Left renal cortex interstitium (tissue), 4 donors: ENCODE results near the gene NR1H3. TPM values are rescaled to one million over a fixed set of nuclear protein-coding genes. Genes with fewer than 3 reads are reported as not detected.
"Not testable (repeated sequence)": the region's sequence is repeated elsewhere in the genome, so short reads cannot be mapped to it uniquely, and the experiment has no call there.

ENCODE experiments used
- DNase-seq, 4 donors: peaks; one replicate each; pipeline ENCODE4 v3.0.0-alpha.2; 2013; ENCODE audit warnings: low read depth in 4 of 4, low spot score in 2 of 4, missing footprints in 1 of 4
- polyA plus RNA-seq, 4 donors: library from polyadenylated mRNA; unstranded; fragments of 120-200 nt; gene quantifications; one replicate each; pipeline ENCODE4 v1.2.1, GENCODE V29; 2013; ENCODE audit not compliant: insufficient read length in 4 of 4

Gene NR1H3
- polyA plus RNA-seq, result 10 to 100 TPM; 39.5 to 48.7 (median 41.4) TPM

DNA sequence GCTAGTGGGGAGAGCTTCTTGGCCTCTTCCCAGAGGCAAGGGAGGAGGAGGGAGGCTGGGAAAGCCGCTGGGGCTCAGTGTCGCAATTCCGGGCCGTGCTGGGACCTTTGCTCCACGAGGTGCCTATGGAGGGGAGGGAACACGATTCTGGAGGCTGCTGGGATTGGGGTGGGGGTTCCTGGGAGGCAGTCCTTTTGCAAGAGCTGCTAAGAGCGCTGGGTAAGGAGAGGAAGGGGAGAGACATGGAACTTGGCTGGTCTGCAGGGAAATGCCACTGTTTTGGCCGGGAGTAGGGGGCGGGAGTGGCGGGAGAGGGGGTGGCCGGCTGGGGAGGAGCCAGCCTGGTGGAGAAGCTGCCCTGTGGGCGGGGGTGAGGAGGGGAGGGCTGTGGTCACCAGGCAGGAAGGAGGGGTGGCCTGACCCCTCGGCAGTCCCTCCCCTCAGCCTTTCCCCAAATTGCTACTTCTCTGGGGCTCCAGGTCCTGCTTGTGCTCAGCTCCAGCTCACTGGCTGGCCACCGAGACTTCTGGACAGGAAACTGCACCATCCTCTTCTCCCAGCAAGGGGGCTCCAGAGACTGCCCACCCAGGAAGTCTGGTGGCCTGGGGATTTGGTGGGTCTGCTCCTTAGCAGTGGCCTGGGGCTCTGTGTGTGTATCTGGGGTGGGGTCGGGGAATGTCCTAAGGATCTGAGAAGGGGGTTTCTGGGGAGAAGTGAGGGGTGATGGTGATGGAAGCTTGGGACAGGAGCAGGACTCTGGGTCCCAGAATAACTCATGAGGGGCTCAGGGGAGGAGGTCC is at the start of gene NR1H3:
Gene NR1H3, plus strand, starts transcription at position 480 of the 800 bp plus-strand sequence. CDS start 1,221 bp downstream, outside the sequence.
- no peak for DNase-seq

DNA sequence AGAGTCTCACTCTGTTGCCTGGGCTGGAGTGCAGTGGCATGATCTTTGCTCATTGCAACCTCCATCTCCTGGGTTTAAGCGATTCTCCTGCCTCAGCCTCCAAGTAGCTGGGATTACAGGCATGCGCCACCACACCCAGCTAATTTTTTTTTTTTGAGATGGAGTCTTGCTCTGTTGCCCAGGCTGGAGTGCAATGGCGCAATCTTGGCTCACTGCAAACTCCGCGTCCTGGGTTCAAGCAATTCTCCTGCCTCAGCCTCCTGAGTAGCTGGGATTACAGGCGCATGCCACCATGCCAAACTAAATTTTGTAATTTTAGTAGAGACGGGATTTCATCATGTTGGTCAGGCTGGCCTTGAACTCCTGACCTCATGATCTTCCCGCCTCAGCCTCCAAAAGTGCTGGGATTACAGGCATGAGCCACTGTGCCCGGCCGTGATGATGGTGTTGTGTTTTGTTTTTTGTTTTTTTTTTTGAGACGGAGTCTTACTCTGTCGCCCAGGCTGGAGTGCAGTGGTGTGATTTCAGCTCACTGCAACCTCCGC is 49.7 kb upstream of the NR1H3 start:
- not testable (repeated sequence) for DNase-seq

DNA sequence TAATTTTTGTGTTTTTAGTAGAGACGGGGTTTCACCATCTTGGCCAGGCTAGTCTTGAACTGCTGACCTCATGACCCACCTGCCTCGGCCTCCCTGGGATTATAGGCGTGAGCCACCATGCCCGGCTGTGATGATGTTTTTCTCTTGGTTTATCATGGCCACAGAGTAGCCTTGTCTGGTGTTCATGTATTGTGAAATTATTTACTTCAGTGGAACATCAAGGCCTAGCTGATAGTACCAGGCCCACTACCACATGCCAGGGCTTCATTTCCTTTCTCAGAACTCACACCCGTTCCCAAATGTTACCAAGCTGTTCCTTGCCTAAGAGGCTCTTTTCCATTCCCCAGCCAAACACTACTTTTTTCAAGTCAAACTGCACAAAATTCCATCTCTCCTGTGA is 49.2 kb upstream of the NR1H3 start:
- DNase-seq, result no peak

GRCh38 chr11:47212938-47213337 is 44.9 kb upstream of the NR1H3 start:
- DNase-seq, result no peak

GRCh38 chr11:47213950-47214565 is 43.7 kb upstream of the NR1H3 start:
- peak; percentile 57 to 70 (median 62) for DNase-seq

GRCh38 chr11:47215366-47215910 is 42.4 kb upstream of the NR1H3 start:
- peak in 3 of 4 donors; percentile 4 to 41 (median 15) for DNase-seq

GRCh38 chr11:47216121-47216798 is 41.5 kb upstream of the NR1H3 start:
- DNase-seq, result peak in 2 of 4 donors; percentile 15 to 17

DNA sequence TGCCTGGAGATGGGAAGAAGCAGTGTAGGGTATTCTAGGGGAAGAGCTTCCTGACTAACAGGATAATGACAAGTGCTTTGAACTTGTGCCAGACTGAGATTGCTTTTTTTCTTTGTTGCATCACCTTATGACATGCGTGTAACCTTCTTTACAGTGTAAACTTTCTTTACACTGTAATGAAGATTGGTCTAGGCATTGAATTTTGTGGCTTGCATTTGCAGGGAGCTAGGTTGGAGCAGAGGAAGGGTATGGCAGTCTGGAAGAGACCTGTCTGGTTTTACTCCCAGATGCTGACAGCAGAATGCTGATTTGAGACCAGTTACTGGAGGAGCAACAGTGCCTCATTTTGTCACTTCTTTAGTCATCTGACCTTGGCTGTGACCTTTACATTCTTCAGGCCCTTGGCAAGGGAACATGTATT is 37.4 kb upstream of the NR1H3 start:
- DNase-seq, result no peak

DNA sequence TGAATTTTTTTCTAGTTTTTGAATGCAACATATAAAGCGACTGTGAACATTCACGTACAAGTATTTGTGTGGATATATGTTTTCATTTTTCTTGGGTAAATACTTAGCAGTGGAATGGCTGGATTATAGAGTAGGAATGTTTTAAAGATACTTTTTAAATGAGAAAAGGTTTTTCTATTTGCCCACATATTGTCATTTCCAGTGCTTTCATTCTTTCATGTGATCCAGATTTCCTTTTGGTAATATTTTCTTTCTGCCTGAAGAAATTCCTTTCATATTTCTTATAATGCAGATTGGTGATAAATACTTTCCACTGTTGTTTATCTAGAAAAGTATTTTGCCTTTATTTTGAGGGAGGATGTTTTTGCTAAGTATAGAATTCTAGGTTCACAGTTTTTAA is 35.1 kb upstream of the NR1H3 start:
- DNase-seq, result no peak

DNA sequence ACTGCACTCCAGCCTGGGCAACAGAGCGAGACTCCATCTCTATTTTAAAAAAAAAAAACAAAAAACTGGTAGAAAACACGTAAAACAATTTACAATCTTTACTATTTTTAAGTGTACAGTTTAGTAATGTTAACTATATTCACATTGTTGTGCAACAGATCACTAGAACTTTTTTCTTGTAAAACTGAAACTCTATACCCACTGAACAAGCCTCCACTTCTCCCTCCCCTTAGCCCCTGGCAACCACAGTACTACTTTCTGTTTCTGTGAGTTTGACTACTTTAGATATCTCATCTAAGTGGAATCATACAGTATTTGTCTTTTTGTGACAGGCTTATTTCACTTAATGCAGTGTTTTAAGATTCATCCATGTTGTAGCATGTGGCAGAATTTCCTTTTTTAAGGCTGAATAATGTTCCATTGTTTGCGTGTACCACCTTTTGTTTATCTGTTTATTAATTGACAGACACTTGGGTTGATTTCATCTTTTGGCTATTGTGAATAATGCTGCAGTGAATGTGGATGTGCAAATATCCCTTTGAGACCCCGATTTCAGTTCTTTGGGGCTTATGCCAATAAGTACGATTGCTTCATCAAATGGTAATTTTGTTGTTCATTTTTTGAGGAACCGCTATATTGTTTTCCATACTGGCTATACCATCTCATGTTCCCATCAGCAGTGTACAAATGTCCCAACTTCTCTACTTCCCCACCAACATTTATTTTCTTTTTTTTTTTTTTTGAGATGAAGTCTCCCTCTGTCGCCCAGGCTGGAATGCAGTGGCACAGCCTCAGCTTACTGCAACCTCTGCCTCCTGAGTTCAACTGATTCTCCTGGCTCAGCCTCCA is 32.0 kb upstream of the NR1H3 start:
- DNase-seq, result no peak

DNA sequence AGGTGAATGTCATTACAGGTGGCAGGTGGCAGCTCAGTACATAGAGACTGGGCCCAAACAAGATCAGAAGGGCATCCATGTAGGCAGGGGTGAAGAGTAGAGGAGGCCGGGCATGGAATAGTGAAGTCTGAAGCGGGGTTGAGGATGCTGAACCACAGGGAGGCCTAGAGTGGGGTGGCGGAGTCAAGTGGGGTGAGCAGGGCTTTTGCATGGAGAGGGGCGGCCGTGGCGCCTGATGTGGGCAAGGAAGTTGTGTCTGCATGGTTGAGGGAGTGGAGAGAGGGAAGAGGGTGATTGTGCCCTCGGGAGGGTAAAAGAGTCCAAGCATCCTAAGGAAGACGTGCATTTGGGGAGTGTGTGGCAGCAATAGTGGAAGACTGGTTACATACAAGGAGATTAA is 28.6 kb upstream of the NR1H3 start:
- no peak for DNase-seq

DNA sequence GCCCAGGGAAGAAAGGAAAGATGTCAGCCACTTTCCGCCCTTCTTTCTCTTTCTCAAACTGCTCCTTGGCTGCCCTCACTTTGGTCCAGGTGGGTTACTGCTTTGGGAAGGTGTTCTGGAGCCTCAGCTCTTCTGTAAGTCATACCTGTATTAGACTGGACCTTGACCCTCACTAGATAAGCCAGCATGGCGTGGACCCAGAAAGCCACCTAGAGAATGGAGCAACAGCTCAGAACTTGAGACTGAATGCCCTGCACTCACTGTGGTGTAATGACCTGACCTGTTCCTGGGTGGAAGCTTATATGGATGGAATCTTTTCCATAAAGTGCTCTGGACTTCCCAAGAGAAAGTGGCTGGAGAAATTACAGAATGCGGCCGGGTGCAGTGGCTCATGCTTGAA is 24.7 kb upstream of the NR1H3 start:
- no peak for DNase-seq

GRCh38 chr11:47233989-47234668 is 23.7 kb upstream of the NR1H3 start:
- DNase-seq, result no peak

DNA sequence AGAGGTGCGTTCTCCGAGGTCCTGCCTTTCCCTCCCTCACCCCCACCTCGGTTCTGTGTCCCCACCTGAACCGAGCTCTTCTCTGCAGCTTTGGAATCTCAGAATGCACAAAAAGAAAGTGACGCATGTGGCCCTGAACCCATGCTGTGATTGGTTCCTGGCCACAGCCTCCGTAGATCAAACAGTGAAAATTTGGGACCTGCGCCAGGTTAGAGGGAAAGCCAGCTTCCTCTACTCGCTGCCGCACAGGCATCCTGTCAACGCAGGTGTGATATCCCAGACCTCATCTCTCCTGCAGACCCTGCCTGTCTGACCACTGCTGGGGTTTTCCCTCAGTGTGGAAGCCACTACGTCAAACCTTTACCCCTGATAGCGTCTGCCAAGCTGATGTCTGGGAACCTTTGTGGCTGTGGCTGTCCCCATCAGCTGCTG is 23.1 kb upstream of the NR1H3 start:
- no peak for DNase-seq

GRCh38 chr11:47235163-47235562 is 22.6 kb upstream of the NR1H3 start:
- no peak for DNase-seq

DNA sequence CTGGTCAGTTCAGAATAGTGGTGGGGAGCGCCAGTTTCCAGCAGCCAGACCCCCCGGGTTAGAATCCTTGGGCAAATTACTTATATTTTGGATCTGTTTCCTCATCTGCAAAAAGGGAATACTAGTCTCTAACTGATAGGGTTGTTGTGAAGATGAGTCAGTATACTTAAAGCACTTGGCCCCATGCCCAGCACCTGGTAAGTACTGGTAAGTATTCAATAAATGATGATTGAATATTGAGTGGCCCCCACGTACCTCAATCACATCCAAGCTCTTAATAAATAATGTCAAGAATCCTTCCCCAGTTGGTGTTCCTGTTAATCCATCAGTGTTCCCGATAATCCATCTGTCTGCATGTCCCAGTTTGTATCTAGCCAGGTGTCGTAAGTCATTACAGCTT is 21.3 kb upstream of the NR1H3 start:
- no peak for DNase-seq

GRCh38 chr11:47239852-47240251 is 17.9 kb upstream of the NR1H3 start:
- DNase-seq, result no peak

GRCh38 chr11:47241841-47242301 is 15.9 kb upstream of the NR1H3 start:
- no peak for DNase-seq

GRCh38 chr11:47242596-47243192 is 15.1 kb upstream of the NR1H3 start:
- DNase-seq, result no peak
